DND-41 (cell line): ENCODE data around the gene POP7.

Source experiments
- EZH2 ChIP-seq: IDR thresholded peaks from 3 replicates; pipeline ENCODE4 v1.6.1; 2012; ENCODE audit warnings: borderline replicate concordance, low read depth, mild to moderate bottlenecking, moderate library complexity, low read length, inconsistent platforms; ENCODE audit not compliant: severe bottlenecking
- TF ChIP-seq, protein P1 (sequence below): IDR thresholded peaks from 2 replicates; pipeline ENCODE4 v1.5.1; 2012; ENCODE audit warnings: borderline replicate concordance, low read length, moderate library complexity, mild to moderate bottlenecking; ENCODE audit not compliant: poor library complexity, severe bottlenecking; ENCODE audit errors: extremely low read depth

DNA sequence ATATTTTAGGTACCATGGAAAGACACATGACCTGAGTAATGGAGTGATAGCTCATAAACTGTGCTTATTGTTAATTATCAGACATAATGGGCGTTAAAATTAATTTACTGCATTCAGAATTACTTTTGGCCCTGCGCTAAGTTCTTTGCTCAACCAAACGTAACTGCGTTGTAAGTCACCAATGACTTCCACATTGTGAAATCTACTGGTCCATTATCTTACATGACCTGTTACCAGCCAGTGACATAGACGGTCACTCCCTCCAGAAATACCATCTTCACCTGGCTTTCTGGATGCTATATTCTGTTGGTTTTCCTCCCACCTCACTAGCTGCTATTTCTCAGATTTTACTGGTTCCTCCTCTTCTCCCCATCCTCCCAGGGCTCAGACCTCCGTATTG lies 6.9 kb upstream of the POP7 start:
- TF ChIP-seq, protein P1, sequence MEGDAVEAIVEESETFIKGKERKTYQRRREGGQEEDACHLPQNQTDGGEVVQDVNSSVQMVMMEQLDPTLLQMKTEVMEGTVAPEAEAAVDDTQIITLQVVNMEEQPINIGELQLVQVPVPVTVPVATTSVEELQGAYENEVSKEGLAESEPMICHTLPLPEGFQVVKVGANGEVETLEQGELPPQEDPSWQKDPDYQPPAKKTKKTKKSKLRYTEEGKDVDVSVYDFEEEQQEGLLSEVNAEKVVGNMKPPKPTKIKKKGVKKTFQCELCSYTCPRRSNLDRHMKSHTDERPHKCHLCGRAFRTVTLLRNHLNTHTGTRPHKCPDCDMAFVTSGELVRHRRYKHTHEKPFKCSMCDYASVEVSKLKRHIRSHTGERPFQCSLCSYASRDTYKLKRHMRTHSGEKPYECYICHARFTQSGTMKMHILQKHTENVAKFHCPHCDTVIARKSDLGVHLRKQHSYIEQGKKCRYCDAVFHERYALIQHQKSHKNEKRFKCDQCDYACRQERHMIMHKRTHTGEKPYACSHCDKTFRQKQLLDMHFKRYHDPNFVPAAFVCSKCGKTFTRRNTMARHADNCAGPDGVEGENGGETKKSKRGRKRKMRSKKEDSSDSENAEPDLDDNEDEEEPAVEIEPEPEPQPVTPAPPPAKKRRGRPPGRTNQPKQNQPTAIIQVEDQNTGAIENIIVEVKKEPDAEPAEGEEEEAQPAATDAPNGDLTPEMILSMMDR = no peak
- TF ChIP-seq EZH2 = no peak
